Posterior vena cava (tissue), 2 donors: ENCODE data around the gene ARL14EP. TPM values are rescaled to one million over a fixed set of nuclear protein-coding genes. Genes with fewer than 3 reads are reported as not detected.

Experiments used
- DNase-seq: peaks from one replicate; pipeline ENCODE4 v3.0.0-alpha.2; 2020; ENCODE audit warnings: low spot score
- intact Hi-C, 2 donors: fragments of 100-400 bp; cut with DNase I; formaldehyde crosslinking; loops; one replicate each; pipeline versions ENCODE4 v1.14.1 to v1.14.2; 2022 to 2023
- total RNA-seq, 2 donors: library from RNA; stranded (reverse); fragmentation: NEBNext Ultra II Directional; extraction: Animal tissue kit (Norgen Biotek cat#: 25700); gene quantifications; one replicate each; pipeline ENCODE4 v1.2.1, GENCODE V29; 2021
- donor health status: DM: yes; HTN: yes; CAD: no.
- donor health status: DM: yes; HTN: yes; CAD: no.

Gene ARL14EP
- total RNA-seq, 2 donors from 2014 or later, result 22.7 to 28.0 TPM

DNA sequence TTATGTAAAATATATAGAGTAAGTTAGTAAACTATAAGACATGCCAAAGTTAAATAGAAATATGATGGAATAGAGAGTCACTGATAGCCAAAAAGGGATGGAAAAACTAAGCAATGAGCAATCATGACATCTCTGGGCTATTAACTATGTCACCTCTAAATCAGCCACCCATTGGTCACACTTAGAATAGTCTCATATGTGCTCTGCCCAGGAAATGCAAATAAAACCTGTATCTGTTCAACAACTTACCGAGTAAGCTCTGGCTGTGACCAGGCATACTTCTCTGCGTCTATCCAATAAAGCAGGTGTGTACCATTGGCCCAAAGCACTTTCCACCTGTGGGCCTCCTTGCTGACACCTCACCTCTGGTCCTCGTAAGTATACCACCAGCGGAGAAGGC lies 1.6 kb upstream of the ARL14EP start:
- intact Hi-C loops, result no loop called here
- no peak for DNase-seq

DNA sequence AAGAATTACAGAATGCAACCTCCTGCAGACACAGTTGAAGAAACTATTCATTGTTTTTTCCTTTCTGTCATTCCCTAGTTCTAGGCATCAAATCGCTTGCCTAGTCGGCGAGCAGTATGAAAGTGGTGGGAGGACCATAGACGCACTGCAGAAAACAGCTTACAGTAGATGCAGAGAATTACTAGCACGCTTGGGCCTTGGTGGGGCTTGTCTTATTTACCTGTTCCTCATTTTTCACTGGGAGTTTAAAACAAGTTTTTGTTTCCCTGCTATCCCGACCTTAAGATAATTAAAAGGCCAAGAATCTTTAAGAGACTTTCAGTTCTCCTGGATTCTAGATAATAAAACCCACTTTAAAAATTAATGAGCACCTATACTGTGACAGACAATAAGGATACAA lies 713 bp upstream of the ARL14EP start:
- DNase-seq, result no peak
- intact Hi-C loops, result no loop called here

DNA sequence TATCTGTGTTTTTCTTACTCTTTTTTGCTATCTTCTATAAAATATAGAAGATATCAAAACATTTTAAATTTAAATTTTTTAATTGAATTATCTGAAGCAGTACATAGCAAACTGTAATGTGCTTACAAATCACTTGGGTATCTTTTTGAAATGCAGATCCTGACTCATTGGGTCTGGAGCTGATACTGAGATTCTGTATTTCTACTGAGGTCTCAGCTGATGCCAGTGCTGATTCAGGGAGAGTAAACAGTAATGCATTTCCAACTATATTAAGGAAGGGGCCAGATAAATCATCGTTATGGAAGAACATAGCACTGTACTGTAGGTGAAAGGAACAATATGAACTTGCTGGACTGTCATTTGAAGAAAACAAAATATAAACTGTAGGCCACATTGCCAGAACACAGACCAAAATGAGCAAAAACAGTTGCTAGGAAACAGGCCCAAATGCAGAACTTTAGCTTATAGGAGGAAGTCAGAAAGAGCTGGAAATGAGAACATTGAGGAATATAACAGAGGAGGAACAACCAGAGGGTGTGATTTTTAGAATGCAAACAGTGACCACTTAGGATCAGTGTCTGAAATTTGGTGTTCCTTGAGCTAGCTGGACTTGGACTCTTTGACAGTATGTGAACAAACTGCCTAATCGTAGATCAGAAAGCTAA lies 3.3 kb downstream of the ARL14EP start:
- intact Hi-C loops, result no loop called here
- no peak for DNase-seq

DNA sequence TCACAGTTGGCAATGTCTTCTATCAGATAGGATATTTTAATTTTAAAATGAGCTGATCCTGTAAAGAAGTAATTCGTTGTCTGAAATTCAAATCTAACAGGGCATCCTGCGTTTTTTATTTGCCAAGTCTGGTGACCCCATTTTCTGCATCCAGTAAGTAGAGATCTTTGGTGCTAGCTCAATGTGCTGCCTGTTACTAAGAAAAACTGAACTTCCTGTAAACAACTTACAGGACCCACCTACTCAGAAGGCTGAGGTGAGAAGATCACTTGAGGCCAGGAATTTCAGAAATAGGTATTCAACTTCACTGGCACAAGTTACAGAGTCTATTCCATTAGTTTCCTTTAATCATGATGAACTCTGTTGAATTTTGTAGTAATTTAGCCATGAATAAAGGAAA lies 4.0 kb downstream of the ARL14EP start:
- DNase-seq, result no peak
- intact Hi-C loops, result no loop called here

DNA sequence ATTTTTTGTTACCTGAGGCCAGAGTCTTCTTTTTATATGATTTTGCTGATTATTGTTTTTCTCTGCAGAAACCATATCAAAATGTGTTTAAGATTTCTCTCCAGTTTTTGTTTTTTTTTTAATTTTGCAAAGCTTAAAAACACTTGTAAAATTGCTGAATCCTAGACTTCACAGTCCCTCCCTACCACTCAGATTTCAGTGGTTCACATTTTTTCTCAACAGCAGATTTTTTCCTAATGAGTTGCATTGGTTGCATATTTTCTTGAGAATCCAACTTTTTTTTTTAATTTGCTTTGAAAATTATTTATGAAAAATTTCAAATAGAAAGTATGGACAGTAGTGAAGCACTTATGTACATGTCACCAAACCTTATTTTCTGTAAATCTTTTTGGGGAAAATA lies 5.8 kb downstream of the ARL14EP start:
- no peak for DNase-seq
- intact Hi-C loops, result no loop called here

DNA sequence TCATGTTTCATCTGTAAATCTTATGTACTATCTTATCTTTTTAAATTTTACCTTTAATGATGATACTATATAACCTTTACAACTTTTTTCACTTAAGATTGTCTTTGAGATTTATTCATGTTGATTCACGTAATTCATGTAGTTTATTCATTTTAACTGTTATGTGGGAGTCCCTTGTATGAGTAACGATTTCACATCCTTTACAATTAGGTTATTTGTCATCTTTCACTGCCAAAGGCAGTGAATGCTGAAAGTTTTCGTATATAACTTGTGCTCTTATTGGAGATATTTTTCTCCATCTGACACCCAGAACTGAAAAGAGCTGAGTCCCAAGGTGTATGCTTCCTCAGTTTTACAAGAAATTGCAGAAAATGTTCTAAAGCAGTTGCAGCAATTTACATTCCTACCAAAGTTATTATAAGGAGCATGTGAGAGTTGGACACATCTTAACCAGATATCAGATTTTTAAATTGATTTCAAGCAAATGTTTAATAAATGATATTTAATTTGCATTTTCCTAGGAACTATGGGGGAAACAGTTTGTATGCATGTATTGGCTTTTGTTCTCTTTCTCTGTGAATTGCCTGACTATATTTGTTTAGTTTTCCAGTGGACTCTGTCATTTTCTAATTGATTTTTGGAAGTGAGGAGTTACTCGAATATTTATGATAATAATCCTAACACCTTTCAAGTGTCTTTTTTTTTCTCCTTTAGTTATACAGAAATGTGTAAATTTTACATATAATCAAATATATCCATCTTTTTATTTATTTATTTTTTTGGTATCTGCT lies 6.4 kb downstream of the ARL14EP start:
- DNase-seq, result no peak
- intact Hi-C loops, result no loop called here

DNA sequence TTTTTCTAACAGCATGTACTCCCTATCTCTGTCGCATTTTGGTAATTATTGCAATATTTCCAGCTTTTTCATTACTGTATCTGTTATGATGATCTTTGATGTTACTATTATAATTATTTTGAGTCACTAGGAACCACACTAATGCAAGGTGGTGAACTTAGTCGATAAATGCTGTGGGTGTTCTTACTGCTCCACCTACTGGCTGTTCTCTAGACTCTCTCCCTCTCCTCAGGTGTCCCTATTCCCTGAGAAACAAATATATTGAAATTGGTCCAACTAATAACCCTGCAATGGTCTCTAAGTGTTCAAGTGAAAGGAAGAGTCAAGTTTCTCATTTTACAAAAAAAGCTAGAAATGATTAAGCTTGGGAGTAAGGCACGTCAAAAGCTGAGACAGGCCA lies 10.5 kb downstream of the ARL14EP start:
- intact Hi-C loops, result no loop called here
- DNase-seq, result no peak

DNA sequence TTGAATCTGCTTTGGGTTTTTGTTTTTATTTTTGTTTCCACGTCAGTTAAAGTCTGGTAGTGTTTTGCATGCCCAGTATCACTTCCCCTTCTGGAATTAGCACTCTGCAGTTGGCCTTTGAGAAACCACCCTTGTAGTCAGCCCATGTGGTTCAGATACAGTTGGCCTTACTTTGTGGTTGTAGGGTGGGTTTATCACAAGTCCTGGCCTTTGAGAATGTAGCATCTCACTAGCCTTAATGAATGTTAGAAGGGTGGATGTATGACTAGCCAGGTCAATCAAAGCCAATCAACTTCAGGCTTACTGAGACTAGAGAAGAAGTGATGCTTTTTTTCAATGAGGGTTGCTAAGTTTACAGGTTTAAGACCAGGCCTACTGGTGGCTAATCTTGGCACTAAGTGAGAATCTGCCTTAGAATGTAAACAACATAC lies 19.8 kb downstream of the ARL14EP start:
- intact Hi-C loops, result loop anchor here in 1 of 2 donors (10.0 kb wide), 1 partner anchor 572 kb away; no protein-coding TSS in a partner anchor
- DNase-seq, result no peak

DNA sequence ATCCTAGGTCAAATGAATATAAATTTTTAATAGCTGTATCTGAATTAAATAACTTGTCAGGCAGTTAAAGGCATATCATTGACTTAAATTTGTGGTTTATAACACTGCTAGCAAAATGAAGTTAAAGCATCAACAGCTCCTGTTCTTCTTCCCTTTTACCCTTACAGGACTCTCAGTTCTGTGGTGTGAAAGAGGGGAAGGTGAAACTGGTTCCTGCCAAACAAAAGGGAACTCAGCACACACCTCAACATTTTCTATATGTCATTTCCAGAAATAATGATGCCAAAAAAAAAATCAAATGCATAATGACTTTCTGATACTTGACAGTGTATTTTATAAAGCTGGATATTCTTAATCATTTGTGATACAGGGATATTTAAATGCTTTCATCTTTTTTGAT lies 21.2 kb downstream of the ARL14EP start:
- intact Hi-C loops, result loop anchor here in 1 of 2 donors (10.0 kb wide), 1 partner anchor 571 kb away; no protein-coding TSS in a partner anchor
- no peak for DNase-seq

DNA sequence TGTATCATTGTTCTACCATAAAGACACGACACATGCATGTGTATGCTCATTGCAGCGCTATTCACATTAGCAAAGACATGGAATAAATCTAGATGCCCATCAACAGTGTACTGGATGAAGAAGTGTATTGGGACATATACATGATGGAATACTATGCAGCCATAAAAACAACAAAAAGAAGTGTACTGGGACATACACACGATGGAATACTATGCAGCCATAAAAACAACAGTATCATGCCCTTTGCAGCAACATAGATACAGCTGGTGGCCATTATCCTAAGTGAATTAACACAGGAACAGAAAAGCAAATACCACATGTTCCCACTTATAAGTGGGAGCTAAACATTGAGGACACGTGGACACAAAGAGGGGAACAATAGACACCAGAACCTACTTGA lies 22.7 kb downstream of the ARL14EP start:
- no peak for DNase-seq
- intact Hi-C loops, result loop anchor here in 1 of 2 donors (10.0 kb wide), 1 partner anchor 569 kb away; no protein-coding TSS in a partner anchor

DNA sequence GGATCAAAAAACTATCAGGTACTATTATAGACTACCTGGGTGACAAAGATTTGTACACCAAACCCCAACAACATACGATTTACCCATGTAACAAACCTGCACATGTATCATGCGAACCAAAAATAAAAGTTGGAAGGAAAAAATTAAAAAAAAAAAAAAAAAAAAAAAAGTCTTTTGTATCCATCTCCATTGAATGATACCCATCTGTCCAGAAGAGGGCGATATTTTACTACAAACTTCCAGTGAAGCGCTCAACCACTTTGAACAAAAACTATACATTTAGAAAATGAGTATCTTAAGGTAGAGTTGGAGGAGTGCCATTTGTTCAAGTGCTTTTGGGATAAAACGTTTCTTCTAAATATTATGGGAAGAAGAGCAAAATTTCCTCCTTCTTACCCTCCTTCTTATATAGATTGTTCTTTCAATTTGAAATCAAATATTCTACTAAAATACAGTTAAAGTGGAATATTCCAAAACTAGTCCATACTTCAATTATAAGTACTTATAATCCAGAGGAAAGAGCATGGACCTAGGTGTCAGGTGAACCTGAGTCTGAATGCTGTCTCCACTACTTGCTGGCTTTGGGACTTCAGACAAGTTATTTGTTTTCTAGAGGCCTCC lies 23.3 kb downstream of the ARL14EP start:
- intact Hi-C loops, result loop anchor here in 1 of 2 donors (10.0 kb wide), 1 partner anchor 569 kb away; no protein-coding TSS in a partner anchor
- no peak for DNase-seq

DNA sequence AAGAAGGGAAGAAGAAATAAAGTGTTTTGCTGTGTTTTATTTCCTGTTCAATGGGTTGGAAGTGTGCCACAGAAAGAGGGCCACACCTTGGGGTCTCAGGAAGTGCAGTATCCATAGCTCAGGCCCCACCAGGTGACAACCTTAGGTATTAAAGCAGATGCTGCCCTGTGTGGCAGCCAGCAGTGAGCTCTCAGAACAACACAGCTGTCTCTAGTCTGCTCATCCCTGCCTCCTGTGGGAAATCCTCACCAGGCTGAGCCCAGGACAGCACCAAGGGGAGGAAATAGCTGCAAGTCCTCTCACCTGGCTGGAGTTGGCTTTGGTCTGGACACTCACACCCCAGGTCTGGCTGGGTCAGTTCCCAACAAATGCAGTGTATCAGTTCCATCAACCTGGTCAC lies 25.1 kb downstream of the ARL14EP start:
- no peak for DNase-seq
- intact Hi-C loops, result loop anchor here in 1 of 2 donors (10.0 kb wide), 1 partner anchor 567 kb away; no protein-coding TSS in a partner anchor

DNA sequence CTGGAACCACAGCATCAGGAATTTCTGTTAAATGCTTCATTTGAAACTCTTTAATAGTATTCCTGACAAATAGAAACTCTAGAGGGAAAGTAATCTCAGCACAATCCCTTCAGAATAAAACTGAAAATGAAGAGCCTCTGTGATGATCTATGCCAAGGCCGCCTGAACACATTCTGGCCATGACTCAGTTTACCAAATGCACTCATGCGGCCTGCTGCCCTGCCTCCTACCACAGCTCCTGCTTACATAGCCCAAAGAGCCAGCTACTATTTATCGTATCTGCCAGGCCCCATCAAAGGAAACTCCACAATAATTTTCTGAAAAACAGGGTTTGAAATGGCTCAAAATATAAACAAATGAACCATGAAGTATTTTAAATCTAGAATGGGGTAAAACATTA lies 27.0 kb downstream of the ARL14EP start:
- intact Hi-C loops, result loop anchor here in 1 of 2 donors (10.0 kb wide), 1 partner anchor 565 kb away; no protein-coding TSS in a partner anchor
- DNase-seq, result no peak

DNA sequence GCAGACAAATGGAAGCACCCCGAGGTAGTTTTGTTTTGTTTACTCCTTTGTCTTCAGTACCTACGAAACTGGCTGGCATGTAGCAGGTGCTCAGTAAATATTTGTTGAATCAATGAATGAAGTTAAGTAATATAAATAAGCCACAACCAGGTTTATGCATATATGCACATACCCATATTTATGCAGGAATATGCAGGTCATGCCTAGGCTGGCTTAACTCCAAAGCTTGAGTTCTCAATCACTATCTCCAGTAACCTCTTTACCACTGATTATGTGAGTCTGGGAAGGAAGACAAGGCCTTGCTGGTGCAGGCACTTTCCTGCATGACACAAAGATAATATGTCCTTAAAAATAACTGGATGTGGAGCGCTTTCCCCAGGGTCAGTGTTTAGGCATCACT lies 27.5 kb downstream of the ARL14EP start:
- intact Hi-C loops, result no loop called here
- no peak for DNase-seq

DNA sequence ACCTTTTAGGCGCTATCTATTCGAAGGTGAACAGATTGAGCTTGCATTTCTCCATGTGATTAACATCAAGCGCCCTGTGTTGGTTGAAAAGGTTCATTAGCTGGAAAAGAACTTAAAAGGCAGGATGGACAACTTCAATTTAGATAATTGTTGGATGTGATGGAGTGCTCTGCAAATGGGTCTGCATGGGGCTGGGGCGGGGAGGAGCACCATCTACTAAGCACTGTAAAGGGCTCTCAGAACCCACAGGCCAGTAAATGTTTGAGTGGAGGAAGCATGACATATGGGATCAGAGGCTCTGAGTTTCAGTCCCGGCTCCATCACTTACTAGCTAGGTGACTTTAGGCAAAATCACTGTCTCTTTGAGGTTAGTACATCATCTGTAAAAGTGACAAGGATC lies 28.2 kb downstream of the ARL14EP start:
- DNase-seq, result no peak
- intact Hi-C loops, result no loop called here

DNA sequence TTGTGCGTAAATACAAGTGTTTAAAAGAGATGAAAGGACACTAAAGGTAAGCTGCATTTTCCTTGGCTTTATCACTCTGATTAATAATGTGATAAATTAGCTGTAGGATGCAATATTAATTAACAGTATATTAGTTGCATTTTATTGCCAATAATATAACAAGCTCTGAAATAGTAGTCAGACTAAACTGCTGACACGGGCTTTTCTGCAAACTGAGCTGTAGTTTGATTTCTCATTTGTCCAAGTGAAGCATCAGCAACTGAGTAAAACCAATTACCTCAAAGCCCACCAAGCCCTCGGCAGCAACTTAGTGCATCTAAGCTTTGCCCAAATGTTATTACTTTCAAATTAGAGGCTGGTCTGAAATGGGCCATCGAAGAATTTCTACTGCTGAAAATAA lies 33.5 kb downstream of the ARL14EP start:
- DNase-seq, result no peak
- intact Hi-C loops, result no loop called here

DNA sequence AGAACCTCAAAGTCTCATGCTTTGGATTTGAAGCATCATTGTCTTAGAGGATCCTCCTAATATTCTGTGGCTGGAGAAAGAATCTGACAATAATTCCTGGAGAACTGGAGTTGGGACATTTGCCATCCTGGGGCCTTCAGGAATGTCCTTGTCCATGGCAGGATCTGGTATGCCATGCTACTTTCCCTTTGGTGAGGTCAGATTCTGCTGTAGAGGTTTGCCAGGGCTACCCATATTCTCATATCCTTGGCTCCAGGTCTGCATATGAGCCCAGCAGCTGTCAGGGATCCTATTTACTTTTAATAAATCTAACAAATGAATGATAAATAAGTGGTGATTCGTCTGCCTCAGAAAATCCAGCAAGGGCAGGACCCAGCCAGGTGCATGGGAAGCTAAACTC lies 35.0 kb downstream of the ARL14EP start:
- no peak for DNase-seq
- intact Hi-C loops, result no loop called here

DNA sequence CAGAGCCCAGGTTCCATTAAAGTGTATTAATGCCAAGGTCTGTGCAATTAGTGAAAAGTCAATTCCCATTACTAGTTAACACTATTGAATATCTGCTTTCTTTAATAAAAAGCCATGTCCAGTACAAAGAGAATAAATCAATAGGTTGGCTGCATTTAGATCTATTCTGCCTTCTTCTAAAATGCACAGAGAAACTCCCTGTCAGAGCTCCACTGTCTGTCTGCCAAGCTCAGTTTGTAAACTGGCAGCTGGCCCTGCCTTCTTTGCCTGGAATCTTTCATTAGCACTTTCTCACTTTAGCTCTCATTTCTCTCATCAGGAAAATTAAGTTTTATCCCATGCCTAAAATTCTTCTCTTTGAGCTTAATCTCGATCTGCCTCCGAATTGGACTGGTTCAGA lies 35.6 kb downstream of the ARL14EP start:
- DNase-seq, result no peak
- intact Hi-C loops, result no loop called here

DNA sequence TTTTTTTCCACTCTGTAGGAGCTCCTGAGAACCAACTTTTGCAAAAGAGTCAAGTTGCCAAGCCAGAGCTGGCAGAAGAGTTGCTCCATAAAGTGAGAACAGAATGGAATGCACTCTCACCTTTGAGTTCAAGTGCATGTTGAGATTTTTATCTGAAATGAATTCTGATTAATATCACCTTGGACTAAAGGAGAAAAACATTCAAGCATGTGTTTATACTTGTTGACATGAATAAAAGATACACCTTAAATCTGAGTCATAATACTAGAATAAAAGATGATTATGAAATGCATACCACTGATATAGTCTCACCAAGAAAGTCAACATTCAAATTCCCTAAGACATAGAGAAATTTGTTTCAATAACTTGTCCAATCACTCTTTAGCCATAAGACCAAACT lies 37.8 kb downstream of the ARL14EP start:
- no peak for DNase-seq
- intact Hi-C loops, result no loop called here

DNA sequence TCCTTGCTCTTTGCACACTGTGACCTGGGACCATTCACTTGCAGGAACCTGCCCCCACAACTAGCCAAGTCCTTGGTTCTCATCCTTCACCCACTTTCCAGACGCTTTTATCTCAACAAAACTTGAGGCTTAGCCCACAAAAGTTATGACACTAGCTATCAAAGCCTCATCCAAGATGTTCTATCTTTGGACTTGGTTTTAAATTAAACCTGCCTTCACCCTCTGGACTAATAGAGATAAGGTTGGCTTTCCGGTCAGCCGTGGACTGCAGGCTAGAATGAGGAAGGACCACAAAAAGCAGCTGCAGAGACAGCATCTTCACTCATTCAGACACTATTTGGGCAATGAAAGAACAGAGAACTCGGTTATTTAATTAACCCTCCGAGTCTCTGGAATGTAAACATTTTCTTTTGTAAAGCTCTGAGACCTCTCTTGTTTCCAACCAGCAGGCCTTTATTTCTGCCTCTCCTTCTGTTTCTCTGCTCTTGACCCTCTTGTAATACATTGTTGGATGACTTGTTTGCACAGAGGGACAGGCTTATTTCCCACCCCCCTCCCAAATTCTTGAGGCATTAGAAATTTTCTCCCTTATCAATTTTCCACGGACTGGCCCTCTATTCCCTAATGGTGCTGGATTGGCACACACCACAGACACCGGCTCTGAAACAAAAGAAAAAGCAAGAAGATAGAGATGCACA lies 41.4 kb downstream of the ARL14EP start:
- intact Hi-C loops, result no loop called here
- no peak for DNase-seq
